Inflammatory macrophage (primary cell): ENCODE measurements around the gene NKD2.
"Not testable (repeated sequence)": the region's sequence is repeated elsewhere in the genome, so short reads cannot be mapped to it uniquely, and the experiment has no call there.

Source experiments
- DNase-seq, 2 donors: peaks; one replicate each; pipeline ENCODE4 v3.0.0-alpha.2; 2020 to 2022

The NKD2 gene

DNA sequence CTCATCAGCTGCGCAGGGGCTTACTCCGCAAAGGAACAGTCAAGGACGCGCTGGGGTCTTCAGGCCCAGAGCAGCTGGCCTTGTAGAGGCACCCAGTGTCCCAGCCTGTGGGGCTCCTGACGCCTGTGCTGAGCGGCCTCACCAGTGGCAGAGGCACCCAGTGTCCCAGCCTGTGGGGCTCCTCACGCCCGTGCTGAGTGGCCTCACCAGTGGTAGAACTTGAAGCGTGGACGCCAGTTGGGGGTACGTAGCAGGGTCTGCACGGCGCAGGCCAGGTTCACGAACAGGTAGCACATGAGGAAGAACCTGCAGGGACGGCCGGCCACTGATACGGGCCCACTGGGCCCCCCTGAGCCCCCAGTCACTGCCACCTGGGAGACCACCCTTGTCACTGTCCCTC lies 67.3 kb downstream of the NKD2 start:
- no peak for DNase-seq

DNA sequence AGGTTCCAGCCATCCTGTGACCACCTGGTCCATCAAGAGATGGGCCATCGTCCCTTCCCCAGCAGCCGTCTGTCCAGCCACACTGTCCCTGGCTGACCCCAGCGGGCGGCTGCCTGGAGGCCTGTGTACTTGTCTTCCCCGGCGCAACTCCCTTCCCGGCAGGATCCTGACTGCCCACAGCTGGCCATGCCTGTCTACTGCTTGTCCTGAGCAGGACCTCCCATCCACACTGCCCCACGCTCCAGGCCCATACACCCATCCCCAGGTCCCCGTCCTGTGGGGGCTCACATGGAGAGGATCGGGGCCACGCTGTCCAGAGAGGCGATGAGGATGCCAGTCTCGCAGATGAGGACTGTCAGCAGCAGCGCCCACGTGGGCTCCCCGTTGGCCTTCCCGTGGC lies 67.8 kb downstream of the NKD2 start:
- no peak for DNase-seq

DNA sequence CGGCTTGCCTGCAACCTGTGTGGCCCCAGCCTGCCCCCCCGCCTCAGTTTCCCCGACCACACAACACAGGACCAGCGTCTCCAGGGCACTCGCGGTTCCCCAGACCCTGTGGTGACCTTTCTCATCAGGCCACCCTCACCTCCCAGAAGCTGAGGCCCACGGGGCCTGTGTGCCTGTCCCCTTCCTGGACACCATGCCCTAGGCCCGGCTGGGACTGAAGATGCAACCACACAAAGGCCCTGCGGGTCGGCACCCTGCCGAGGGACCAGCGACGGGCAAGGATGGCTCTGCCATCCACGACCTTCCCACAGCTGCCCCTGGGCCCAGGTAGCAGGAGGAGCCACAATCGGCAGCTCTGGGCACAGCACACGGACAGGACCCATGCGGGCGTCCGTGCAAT lies 68.4 kb downstream of the NKD2 start:
- no peak for DNase-seq

DNA sequence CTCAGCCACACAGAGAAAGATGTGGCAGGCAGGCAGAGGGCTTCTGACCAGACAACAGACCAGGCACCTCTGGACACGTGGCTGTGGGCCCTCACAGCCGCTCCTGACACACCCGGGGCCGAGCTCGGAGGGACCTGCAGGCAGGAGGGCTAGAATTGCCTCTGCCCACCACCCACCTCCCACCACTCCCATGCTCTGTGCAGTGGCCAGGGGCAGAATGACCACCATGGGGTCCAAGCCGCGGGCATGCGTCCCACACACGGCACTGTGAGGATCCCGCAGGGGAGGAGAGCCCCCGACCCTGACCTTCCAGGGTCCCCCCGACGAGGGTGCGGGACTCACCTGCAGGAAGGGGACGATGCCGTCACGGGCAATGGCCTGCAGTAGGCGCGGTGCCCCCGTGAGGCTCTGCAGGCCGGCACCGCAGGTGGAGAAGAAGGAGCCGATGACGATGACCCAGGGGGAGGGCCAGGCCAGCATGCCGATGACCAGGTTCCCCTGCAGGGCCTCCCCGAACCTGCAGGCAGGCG lies 69.0 kb downstream of the NKD2 start:
- DNase-seq = no peak

DNA sequence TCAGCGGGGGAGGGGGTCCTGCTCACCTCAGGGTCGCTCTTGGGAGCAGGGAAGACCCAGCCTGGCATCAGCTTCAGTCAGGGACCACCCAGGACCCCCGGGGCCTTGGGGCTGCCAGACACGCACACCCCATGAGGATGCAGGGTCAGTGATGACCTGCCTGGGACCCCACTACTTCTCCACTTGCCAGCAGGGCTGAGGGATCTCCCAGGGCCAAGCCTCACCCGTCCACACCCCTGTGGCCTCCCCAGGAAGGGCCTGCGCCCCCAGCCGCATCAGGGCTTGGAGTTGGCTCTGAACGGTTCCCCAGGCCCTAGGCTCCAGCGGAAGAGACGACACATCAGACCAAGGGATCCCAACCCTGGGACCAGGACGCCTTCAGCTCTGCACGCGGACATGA lies 69.6 kb downstream of the NKD2 start:
- no peak for DNase-seq

DNA sequence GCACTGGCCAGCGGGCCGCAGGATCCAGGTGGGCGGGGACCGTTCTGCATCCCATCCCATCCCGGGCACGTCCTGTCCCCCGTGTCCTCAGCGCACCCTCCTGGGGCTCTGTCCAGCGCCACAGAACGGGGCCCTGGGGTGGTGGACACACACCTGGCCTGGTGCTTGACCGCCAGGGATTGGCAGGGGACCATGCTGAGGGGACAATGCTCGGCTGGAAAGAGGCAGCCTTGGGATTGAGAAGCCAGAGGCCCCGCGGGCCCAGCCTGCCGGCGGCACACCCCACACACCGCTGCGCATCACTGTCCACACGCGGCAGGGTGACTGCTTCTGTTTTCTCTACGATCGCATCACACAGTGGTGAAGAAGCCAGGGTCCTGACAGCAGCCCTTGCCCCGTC lies 70.2 kb downstream of the NKD2 start:
- no peak for DNase-seq

DNA sequence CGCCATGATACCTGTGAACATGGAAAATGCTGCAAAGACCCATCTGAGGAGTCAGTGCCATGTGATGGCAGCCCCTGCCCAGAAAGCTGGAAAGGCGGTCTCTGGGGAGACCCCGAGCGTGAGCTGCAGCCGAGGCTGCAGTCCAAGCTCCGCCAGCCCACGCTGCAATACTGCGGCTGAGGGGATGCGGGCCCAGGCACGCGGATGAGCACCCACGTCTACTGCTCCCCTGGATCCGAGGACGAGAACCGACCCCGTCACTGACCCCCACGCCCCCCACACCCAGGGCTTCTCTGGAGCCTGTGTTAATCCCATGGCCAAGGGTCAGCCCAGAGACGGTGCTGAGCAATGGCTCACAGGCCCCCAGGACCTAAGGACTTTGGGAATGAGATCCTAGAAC lies 70.9 kb downstream of the NKD2 start:
- no peak for DNase-seq

DNA sequence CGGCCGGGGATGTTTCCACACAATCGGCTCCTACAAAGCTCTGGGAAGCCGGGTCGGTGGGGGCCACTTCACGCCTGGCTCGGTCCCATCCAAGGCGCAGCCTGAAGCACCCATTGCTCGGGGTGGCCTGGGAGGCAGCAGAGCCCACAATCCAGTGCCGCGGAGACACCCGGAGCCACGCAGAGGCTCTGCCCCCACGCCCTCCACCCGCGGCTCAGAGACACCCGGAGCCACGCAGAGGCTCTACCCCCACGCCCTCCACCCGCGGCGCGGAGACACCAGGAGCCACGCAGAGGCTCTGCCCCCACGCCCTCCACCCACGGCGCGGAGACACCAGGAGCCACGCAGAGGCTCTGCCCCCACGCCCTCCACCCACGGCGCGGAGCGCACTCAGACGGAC lies 71.4 kb downstream of the NKD2 start:
- DNase-seq = no peak

DNA sequence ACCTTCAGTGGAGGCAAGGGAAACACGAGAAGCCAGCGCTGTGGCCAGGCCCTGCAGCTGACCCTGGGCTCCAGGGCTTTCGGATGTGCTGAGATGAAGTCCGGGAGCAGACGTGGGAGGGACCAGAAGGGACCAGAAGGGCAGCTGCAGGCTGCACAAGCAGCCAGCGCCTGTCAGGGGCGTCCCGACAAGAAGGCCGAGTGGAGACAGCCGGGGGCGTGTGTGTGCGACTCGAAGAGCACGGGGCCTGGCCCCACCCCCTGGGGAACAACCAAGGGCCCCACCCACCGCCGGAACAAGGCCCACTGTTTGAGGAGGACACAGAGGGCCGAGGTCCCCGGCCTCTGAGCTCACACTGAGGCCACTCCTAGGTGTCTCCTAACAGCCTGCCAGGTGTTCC lies 71.8 kb downstream of the NKD2 start:
- no peak for DNase-seq

DNA sequence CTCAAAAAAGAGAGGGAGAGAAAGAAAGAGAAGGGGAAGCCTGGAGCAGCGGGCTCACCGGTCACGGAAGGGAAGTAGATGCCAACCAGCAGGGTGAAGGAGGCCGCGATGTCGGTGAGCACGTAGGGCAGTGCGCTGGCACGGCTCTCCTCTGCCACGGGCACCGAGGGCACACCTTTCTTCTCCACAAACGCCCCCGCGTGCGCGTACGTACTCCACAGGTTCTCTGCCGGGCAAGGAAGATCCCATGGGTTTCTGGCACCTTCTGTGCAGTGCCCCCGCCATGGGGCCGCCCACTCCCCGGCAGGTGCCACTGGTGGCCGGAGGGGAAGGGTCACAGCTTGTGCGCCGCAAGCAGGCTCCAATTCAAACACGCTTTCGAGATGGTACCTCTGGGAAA lies 72.9 kb downstream of the NKD2 start:
- DNase-seq = no peak

DNA sequence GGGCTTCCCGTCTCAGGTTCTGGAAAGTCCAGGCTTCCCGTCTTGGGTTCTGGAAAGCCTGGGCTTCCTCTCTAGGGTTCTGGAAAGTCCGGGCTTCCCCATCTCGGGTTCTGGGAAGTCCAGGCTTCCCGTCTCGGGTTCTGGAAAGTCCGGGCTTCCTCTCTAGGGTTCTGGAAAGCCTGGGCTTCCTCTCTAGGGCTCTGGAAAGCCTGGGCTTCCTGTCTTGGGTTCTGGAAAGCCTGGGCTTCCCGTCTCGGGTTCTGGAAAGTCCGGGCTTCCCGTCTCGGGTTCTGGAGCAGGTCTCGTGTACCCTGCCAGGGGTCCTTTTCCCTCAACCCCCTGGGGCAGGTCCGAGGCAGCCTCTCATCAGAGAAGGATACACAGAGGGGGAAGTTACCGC lies 74.4 kb downstream of the NKD2 start:
- not testable (repeated sequence) for DNase-seq

DNA sequence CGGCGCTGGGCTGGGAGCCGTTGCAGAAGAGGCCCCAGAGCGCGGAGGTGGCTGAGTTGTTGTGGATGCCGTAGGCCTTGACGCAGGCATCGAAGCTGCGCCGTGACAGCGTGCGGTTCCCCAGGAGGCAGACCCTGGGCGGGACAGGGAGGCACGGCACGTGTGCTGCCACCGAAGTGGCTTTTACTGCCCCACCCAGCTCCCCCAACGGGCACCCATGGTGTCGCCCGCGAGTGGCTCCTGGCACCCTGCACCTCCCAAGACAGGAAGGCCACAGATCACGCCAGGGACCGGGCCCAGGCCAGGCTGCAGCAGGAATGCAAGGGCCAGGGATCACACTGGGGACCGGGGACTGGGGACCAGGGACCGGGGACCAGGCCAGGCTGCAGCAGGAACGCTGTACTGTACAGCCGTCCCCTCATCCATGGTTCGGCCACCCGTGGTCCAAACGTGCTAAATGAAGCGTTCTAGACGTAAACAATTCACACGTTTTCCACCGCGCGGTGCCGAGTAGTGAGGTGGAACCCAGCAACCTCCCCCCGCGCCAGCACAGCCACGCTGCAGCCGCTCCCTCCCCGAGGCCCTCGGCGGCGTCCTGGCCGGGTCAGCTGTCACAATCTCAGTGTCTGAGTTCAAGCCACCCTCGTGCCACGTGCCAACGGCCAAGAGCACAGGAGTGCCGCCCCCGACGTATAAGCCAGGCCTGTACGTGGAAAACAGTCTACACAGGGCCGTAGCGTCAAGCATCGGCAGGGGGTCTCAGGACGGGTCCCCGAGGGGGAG lies 75.4 kb downstream of the NKD2 start:
- DNase-seq = no peak

DNA sequence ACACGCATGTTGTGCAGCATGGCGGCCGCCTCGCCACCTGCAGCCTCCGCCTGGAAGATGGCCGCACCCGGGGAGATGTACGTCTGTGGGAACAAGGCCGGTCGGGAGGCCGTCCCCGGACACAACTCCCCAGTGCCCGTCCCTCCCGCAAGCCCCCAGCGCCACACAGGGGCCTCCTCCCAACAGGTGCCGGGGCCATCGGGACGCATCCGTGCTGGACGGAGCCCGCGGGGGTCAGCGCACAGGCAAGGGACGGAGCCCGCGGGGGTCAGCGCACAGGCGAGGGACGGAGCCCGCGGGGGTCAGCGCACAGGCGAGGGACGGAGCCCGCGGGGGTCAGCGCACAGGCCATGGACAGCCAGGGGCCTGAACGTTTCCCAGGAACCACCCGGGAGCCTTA lies 76.8 kb downstream of the NKD2 start:
- DNase-seq = no peak

DNA sequence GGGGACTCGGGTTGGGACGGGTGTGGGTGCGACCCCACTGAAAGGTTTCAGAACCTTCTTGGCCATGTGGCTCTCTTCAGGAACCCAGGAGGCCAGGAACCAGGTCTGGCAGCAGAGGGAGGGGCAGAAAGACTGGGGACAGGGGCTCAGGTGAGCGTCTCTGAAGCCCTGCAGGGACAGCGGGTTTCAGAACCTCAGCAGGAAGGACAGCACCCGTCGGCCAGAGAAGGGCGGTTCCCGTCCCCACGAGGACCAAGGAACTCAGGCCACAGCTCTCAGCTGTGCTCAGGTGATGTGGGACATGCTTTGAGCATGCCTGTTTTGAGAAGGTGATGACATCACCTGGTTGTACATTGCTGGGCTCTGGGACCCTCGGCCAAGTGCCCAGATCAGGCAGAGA lies 77.5 kb downstream of the NKD2 start:
- no peak for DNase-seq

DNA sequence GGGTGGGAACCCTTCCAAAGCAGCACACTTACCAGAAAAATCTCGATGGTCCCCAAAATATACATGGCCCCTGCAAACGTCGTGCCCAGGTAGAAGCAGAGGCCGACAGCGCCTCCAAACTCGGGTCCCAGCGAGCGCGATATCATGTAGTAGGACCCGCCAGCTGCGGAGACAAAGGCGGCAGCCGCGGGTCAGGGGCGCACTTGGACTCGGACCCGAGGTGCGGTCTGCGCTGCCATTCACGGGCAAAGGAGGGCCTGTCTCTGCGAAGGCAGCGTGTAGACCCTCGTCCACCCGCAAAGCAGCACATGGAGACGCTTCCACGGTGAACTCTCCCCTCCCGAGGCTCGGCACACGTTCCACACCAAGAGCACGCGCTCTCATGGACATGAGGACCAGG lies 78.3 kb downstream of the NKD2 start:
- DNase-seq = no peak

DNA sequence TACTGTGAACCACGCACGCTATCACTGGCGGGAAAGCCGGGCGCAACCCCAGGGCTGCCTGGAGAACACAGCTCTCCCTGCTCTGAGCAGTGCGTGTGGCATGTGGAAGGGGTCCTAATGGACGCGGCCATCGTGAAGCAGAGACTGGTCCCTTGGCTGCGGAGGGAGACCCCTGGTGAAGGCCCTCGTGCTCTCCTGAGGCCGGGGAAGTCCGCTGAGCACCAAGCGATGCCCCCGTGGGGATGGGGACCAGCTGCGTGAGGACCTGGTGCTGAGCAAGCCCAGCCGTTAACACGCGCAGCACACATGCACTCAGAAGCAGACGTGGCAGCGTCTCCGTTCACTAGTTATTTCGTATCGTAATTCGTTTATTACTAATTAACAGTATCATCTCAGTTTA lies 78.8 kb downstream of the NKD2 start:
- DNase-seq = no peak

DNA sequence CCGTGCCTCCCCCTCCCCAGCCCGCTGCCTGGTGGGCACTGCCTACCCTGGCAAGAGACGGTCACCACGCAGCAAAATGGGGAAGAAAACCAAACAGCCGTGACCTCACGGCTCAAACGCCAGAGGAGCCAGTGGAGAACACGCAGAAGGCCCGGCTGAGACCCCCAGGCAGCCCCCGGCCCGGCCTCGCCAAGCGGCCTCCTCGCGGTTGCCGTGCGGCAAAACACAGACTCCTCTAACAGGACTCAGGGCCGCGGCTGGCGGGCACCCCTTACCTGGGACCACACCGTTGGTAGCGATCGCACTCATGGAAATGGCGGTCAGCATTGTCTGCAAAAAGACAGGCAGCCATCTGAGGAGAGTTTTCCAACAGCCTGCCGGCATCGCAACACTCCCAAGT lies 79.4 kb downstream of the NKD2 start:
- no peak for DNase-seq
